OCI-LY7 (cell line): Measurements from ENCODE around the gene TMC1. TPM values are rescaled to one million over a fixed set of nuclear protein-coding genes. Genes with fewer than 3 reads are reported as not detected.

Source experiments
- BruUV-seq: library from RNA; stranded (reverse); fragments of 400-500 nt; replicated peaks from 2 replicates; lab custom pipeline; 2021; lab: Mats Ljungman, UMichigan
- CTCF ChIA-PET: fragments of 300-600 bp; sonication (Branson Sonifier 250); formaldehyde crosslinking; loops from one replicate; lab custom pipeline; 2022; ENCODE audit warnings: antibody characterized with exemption; ENCODE audit not compliant: unreplicated experiment; lab: Charles Lee
- POLR2A ChIA-PET: fragments of 300-600 bp; sonication (Branson Sonifier 250); formaldehyde crosslinking; loops from one replicate; lab custom pipeline; 2022; ENCODE audit warnings: antibody characterized with exemption; lab: Charles Lee
- DNase-seq: peaks from one replicate; pipeline ENCODE4 v3.0.0-alpha.2; 2015; ENCODE audit warnings: low spot score
- H2AFZ ChIP-seq: fragments of 200-600 bp; sonication (generic), shearing (Covaris generic); 2 replicates; pipeline ENCODE4 v1.6.1; 2014; ENCODE audit warnings: mild to moderate bottlenecking, antibody characterized with exemption, low read length, moderate library complexity
- H3K27ac ChIP-seq: fragments of 200-600 bp; sonication (generic); 2 replicates; pipeline ENCODE4 v1.5.1; 2014; ENCODE audit warnings: mixed run types, low read depth, mild to moderate bottlenecking, moderate library complexity, low read length, inconsistent platforms; ENCODE audit not compliant: poor library complexity, severe bottlenecking
- H3K36me3 ChIP-seq: fragments of 200-600 bp; sonication (generic); 2 replicates; pipeline ENCODE4 v1.6.1; 2014; ENCODE audit warnings: mild to moderate bottlenecking, antibody characterized with exemption, low read length, moderate library complexity, mixed read lengths; ENCODE audit not compliant: insufficient read depth
- H3K4me1 ChIP-seq: fragments of 200-600 bp; sonication (generic); 2 replicates; pipeline ENCODE4 v1.5.1; 2014; ENCODE audit warnings: mild to moderate bottlenecking, low read length; ENCODE audit not compliant: insufficient read depth, poor library complexity, severe bottlenecking
- H3K4me2 ChIP-seq: fragments of 200-600 bp; sonication (generic); 2 replicates; pipeline ENCODE4 v1.6.1; 2014; ENCODE audit warnings: mild to moderate bottlenecking, low read length
- H3K4me3 ChIP-seq: fragments of 200-600 bp; sonication (generic); 2 replicates; pipeline ENCODE4 v1.5.1; 2014; ENCODE audit warnings: mild to moderate bottlenecking, low read depth, low read length; ENCODE audit not compliant: poor library complexity, severe bottlenecking
- H3K79me2 ChIP-seq: fragments of 200-600 bp; sonication (generic); 2 replicates; pipeline ENCODE4 v1.6.1; 2016; ENCODE audit warnings: low read depth, mild to moderate bottlenecking, low read length, moderate library complexity, mixed read lengths; ENCODE audit not compliant: insufficient read depth
- H3K9me2 ChIP-seq: fragments of 200-600 bp; sonication (generic); 2 replicates; pipeline ENCODE4 v1.6.1; 2016; ENCODE audit warnings: mild to moderate bottlenecking, low read length, mixed read lengths; ENCODE audit not compliant: insufficient read depth
- H3K9me3 ChIP-seq: fragments of 200-600 bp; sonication (generic); 2 replicates; pipeline ENCODE4 v1.6.1; 2014; ENCODE audit warnings: mild to moderate bottlenecking, mixed run types, low read length, mixed read lengths
- H4K20me1 ChIP-seq: fragments of 200-600 bp; sonication (generic); 2 replicates; pipeline ENCODE4 v1.6.1; 2014; ENCODE audit warnings: mild to moderate bottlenecking, antibody characterized with exemption, low read length, moderate library complexity, mixed read lengths; ENCODE audit not compliant: insufficient read depth
- EZH2phosphoT487 ChIP-seq: fragments of 200-600 bp; sonication (generic); IDR thresholded peaks from 2 replicates; pipeline ENCODE4 v1.6.1; 2018; ENCODE audit warnings: low read depth, borderline replicate concordance, mild to moderate bottlenecking, mixed run types, antibody characterized with exemption, low read length, moderate library complexity, mixed read lengths
- intact Hi-C: fragments of 100-400 bp; cut with micrococcal nuclease; formaldehyde crosslinking; loops from one replicate; pipeline ENCODE4 v1.10.0; 2022; ENCODE audit not compliant: unreplicated experiment
- total RNA-seq, 2 experiments: library from RNA; depleted of rRNA in 1 of 2; stranded (reverse); fragments of >200 nt in 1 of 2; shearing (Covaris generic) in 1 of 2; gene quantifications; 2 replicates each; pipeline ENCODE4 v1.2.3, GENCODE V29; 2014 to 2022
- TF ChIP-seq, protein P1 (sequence below): fragments of 200-600 bp; sonication (generic); conservative IDR thresholded peaks from 2 replicates; pipeline ENCODE4 v1.5.1; 2014; ENCODE audit warnings: mild to moderate bottlenecking, antibody characterized with exemption, low read length, moderate library complexity, mixed read lengths

TMC1 gene
- total RNA-seq, 2 experiments from 2014 or later = not detected

DNA sequence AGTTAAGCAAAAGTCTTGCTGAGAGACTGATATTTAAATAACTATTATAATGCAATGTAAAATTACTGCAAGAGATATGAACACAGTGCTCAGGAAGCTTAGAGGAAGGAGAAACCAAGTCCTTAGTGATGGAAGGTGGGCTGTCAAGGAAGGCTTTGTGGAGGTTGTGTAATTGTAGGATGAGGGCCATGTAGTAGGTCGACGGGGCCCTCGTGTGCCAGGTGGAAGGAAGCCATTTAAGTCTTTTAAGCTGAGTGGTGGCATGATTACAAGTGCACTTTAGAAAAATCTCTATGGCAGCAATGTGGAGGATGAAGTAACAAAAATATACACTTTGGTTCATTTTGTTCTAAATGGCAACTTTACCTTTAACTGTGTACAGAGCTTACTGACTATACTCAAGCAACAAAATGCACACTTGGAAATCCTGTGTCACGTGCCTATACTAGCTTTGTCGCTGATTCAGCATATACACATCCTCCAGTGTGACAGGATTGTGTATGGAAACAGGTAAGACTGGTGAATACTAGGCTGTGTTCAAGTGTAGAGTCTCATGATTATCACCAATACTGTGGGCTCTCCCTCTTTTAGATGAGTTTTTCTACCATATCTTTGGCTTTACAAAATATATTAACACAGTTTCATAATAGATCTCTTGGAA is 78.6 kb downstream of the TMC1 start:
- no peak for TF ChIP-seq EZH2phosphoT487
- TF ChIP-seq, protein P1, sequence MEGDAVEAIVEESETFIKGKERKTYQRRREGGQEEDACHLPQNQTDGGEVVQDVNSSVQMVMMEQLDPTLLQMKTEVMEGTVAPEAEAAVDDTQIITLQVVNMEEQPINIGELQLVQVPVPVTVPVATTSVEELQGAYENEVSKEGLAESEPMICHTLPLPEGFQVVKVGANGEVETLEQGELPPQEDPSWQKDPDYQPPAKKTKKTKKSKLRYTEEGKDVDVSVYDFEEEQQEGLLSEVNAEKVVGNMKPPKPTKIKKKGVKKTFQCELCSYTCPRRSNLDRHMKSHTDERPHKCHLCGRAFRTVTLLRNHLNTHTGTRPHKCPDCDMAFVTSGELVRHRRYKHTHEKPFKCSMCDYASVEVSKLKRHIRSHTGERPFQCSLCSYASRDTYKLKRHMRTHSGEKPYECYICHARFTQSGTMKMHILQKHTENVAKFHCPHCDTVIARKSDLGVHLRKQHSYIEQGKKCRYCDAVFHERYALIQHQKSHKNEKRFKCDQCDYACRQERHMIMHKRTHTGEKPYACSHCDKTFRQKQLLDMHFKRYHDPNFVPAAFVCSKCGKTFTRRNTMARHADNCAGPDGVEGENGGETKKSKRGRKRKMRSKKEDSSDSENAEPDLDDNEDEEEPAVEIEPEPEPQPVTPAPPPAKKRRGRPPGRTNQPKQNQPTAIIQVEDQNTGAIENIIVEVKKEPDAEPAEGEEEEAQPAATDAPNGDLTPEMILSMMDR = no peak
- no peaks in the 10 kb centered on the region for H3K9me3 ChIP-seq
- H3K4me2 ChIP-seq = no peak overlapping the region
- no peak overlapping the region for H3K27ac ChIP-seq
- H3K36me3 ChIP-seq = no peaks in the 10 kb centered on the region
- H3K4me1 ChIP-seq = no peaks in the 10 kb centered on the region
- POLR2A ChIA-PET = no interaction called here
- no peak overlapping the region for H3K4me3 ChIP-seq
- CTCF ChIA-PET = no interaction called here
- H2AFZ ChIP-seq = no peak overlapping the region
- no TSS peak for BruUV-seq
- DNase-seq = no peak
- H3K9me2 ChIP-seq = no peaks in the 10 kb centered on the region
- intact Hi-C loops = no loop called here
- H4K20me1 ChIP-seq = no peaks in the 10 kb centered on the region
- no peaks in the 10 kb centered on the region for H3K79me2 ChIP-seq

DNA sequence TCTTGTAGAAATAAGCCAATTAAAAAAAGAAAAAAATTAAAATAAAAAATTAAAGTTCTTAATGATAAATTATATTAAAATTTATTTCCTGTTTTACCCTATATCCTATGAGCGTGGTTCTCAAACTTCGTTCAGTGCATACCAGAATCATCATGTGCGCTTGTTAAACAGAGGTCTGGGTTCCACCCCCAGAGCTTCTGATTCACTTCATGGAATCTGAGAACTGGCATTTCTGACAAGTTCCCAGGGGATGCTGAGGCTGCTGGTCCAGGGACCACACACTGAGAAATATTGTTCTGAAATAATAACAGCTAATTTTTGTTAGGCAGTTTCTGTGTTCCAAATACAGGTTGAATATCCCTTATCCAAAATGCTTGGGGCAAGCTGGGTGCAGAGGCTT is 79.3 kb downstream of the TMC1 start:
- H3K4me2 ChIP-seq = no peak overlapping the region
- H3K27ac ChIP-seq = no peak overlapping the region
- ChIA-PET CTCF (no interaction called here), POLR2A (no interaction called here)
- H3K9me2 ChIP-seq = no peaks in the 10 kb centered on the region
- intact Hi-C loops = no loop called here
- no peaks in the 10 kb centered on the region for H3K9me3 ChIP-seq
- no peak for DNase-seq
- no peak overlapping the region for H3K4me3 ChIP-seq
- H4K20me1 ChIP-seq = no peaks in the 10 kb centered on the region
- TF ChIP-seq EZH2phosphoT487 = no peak
- TF ChIP-seq, protein P1 = no peak
- no peaks in the 10 kb centered on the region for H3K36me3 ChIP-seq
- H2AFZ ChIP-seq = no peak overlapping the region
- no peaks in the 10 kb centered on the region for H3K4me1 ChIP-seq
- H3K79me2 ChIP-seq = no peaks in the 10 kb centered on the region
- BruUV-seq = no TSS peak

DNA sequence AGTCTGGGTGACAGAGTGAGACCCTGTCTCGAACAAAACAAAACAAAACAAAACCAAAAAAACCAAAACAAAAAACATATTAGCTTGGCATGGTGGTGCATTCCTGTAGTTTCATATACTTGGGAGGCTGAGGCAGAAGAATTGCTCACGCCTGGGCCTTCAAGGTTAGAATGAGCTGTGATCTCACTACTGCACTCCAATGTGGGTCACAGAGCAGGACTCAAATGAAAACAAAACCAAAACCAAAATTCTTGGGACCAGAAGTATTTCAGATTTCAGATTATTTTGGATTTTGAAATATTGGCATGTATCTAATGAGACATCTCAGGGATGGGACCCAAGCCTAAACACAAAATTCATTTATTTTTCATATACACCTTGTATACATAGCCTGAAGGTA is 80.2 kb downstream of the TMC1 start:
- BruUV-seq = no TSS peak
- Histone ChIP-seq H2AFZ (no peak overlapping the region), H3K4me3 (no peak overlapping the region), H3K36me3 (no peaks in the 10 kb centered on the region), H3K27ac (no peak overlapping the region), H3K4me1 (no peaks in the 10 kb centered on the region), H3K9me2 (no peaks in the 10 kb centered on the region), H3K79me2 (no peaks in the 10 kb centered on the region), H4K20me1 (no peaks in the 10 kb centered on the region), H3K9me3 (no peaks in the 10 kb centered on the region), H3K4me2 (no peak overlapping the region)
- ChIA-PET POLR2A (interaction anchor here (0.7 kb wide), 1 partner anchor 349 kb away, joined by 4 read pairs; no protein-coding TSS in a partner anchor), CTCF (no interaction called here)
- intact Hi-C loops = no loop called here
- DNase-seq = no peak
- TF ChIP-seq, protein P1 = no peak
- TF ChIP-seq EZH2phosphoT487 = no peak
